Sigmoid colon (tissue), 4 donors: ENCODE data around the gene SCN2A.

Experiments used
- EP300 ChIP-seq, 4 donors: sonication (generic); formaldehyde crosslinking; IDR thresholded peaks; one replicate each; pipeline ENCODE4 v1.6.1; 2017; ENCODE audit warnings: antibody characterized with exemption in 4 of 4
- POLR2A ChIP-seq, 2 donors: fragments of 450-650 bp; IDR thresholded peaks; one replicate each; pipeline ENCODE4 v1.6.1; 2016; ENCODE audit warnings: antibody characterized with exemption in 2 of 2, mild to moderate bottlenecking in 2 of 2, moderate library complexity in 2 of 2
- TF ChIP-seq, protein P1 (sequence below), 4 experiments: fragments of 450-650 bp in 3 of 4; fragments of 200-600 bp in 1 of 4; IDR thresholded peaks; one replicate each; pipeline ENCODE4 v1.5.1; 2016 to 2019; ENCODE audit warnings: antibody characterized with exemption in 4 of 4, mild to moderate bottlenecking in 3 of 4, moderate library complexity in 2 of 4

DNA sequence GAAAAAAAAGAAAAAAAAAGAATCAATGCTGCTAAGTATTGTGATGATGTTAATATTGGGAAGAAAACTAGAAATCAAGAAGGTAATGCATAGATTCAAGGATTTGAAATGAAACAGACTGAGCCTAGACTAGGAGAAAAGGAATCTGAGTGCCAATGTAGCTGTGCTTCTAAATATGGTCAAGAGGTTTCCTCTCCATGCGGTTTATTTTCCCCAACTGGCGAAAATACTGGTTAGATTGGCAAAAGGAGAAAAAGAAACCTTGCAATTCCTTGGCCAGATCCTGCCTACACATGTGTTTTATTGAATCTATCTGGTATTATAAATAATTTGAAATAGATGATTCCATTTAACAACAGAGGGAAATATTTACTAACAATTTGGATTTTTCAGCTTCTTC, 41.0 kb upstream of the SCN2A start:
- TF ChIP-seq, protein P1, sequence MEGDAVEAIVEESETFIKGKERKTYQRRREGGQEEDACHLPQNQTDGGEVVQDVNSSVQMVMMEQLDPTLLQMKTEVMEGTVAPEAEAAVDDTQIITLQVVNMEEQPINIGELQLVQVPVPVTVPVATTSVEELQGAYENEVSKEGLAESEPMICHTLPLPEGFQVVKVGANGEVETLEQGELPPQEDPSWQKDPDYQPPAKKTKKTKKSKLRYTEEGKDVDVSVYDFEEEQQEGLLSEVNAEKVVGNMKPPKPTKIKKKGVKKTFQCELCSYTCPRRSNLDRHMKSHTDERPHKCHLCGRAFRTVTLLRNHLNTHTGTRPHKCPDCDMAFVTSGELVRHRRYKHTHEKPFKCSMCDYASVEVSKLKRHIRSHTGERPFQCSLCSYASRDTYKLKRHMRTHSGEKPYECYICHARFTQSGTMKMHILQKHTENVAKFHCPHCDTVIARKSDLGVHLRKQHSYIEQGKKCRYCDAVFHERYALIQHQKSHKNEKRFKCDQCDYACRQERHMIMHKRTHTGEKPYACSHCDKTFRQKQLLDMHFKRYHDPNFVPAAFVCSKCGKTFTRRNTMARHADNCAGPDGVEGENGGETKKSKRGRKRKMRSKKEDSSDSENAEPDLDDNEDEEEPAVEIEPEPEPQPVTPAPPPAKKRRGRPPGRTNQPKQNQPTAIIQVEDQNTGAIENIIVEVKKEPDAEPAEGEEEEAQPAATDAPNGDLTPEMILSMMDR (IDR thresholded peaks at IDR 0.05), result no peak
- no peak for TF ChIP-seq POLR2A (IDR thresholded peaks at IDR 0.05)
- TF ChIP-seq EP300 (IDR thresholded peaks at IDR 0.05), result no peak
